Heart right ventricle (tissue), 16 donors: ENCODE results near the gene MYO18B. TPM values are rescaled to one million over a fixed set of nuclear protein-coding genes. Genes with fewer than 3 reads are reported as not detected.
A peak's percentile ranks its signal among the peaks of the same experiment; 100 is the strongest.

Experiments used
- ATAC-seq, 8 donors: fragments of 200-7000 bp; cut with Tn5 transposase; one replicate each; pipeline ENCODE4 v1.9.1; 2020; ENCODE audit warnings: mild to moderate bottlenecking in 8 of 8, moderate library complexity in 8 of 8, moderate number of reproducible peaks in 1 of 8
- DNase-seq, 2 donors: peaks; one replicate each; pipeline ENCODE4 v3.0.0-alpha.2; 2020
- H3K27ac ChIP-seq, 10 donors: fragments of 200-600 bp; sonication (generic) in 2 of 10; one replicate each; pipeline versions ENCODE4 v1.5.0 to v1.8.0; 2020 to 2022; ENCODE audit warnings: mild to moderate bottlenecking in 3 of 10
- H3K27me3 ChIP-seq, 7 donors: fragments of 200-600 bp; one replicate each; pipeline ENCODE4 v1.8.0; 2021 to 2022; ENCODE audit warnings: mild to moderate bottlenecking in 2 of 7
- H3K36me3 ChIP-seq, 9 donors: fragments of 200-600 bp; sonication (generic) in 1 of 9; one replicate each; pipeline versions ENCODE4 v1.5.0 to v1.8.0; 2020 to 2022; ENCODE audit warnings: mild to moderate bottlenecking in 2 of 9
- H3K4me1 ChIP-seq, 9 donors: fragments of 200-600 bp; sonication (generic) in 1 of 9; one replicate each; pipeline versions ENCODE4 v1.5.0 to v1.8.0; 2020 to 2022; ENCODE audit warnings: mild to moderate bottlenecking in 4 of 9
- H3K4me3 ChIP-seq, 10 donors: fragments of 200-600 bp; sonication (generic) in 2 of 10; one replicate each; pipeline versions ENCODE4 v1.5.0 to v1.8.0; 2020 to 2022; ENCODE audit warnings: mild to moderate bottlenecking in 7 of 10, moderate library complexity in 2 of 10
- H3K9me3 ChIP-seq, 11 donors: fragments of 200-600 bp in 10 of 11; sonication (generic) in 2 of 11; one replicate each; pipeline versions ENCODE4 v1.5.0 to v1.8.0; 2013 to 2022; ENCODE audit warnings: mild to moderate bottlenecking in 2 of 11, control low read depth in 1 of 11, moderate library complexity in 1 of 11
- CTCF ChIP-seq, 9 donors: fragments of 200-600 bp; sonication (generic) in 2 of 9; IDR thresholded peaks; one replicate each; pipeline versions ENCODE4 v1.5.0 to v1.8.0; 2021 to 2022; ENCODE audit warnings: antibody characterized with exemption in 9 of 9, mild to moderate bottlenecking in 5 of 9, moderate library complexity in 1 of 9
- WGBS, 2 donors: extraction: QIAGEN DNeasy Blood & Tissue Kit; methylation state at CpG; one replicate each; pipeline ENCODE4 v1.1.7; 2013; ENCODE audit warnings: inconsistent platforms in 1 of 2; 5-methylcytosine and 5-hydroxymethylcytosine counted together
- intact Hi-C, 10 donors: fragments of 100-400 bp; cut with DNase I; formaldehyde crosslinking; loops; one replicate each; pipeline versions ENCODE4 v1.11.1 to v1.14.2; 2022
- polyA plus RNA-seq, 2 donors: library from polyadenylated mRNA; stranded (reverse); fragments of 200-250 nt; gene quantifications; one replicate each; pipeline ENCODE4 v1.2.3, GENCODE V29; 2013
- total RNA-seq, 10 donors: library from RNA; stranded (reverse); fragmentation: NEBNext Ultra II Directional in 3 of 10; extraction: Animal tissue kit (Norgen Biotek cat#: 25700) in 3 of 10; gene quantifications; one replicate each; pipeline versions ENCODE4 v1.2.1 to v1.2.4, GENCODE V29; 2021 to 2023
- donor health status: Arrhythmogenic right ventricular cardiomyopathy.
- donor health status: ischemic (EF 13 %, LVEDD 7.1; RV severe dilation, severe dysfunction).
- donor health status: healthy with polysubstance abuse.
- donor health status: DM: no; HTN: yes; CAD: no.
- donor health status: DM: no; HTN: no; CAD: no.
- donor health status: ischemic (EF 25% LVEDD 6.9; RV normal size, moderate dysfunction).
- donor health status: ischemic (EF 25% LVEDD 5.7; RV mildly dilated, moderate dysfunction).
- donor health status: healthy.
- donor health status: DM: yes; HTN: yes; CAD: no.
- donor health status: Ischemic cardiomyopathy.
- donor health status: ischemic (EF 35%, LVEDD 5.7; RV mildly dilated, moderate dysfunction).
- donor health status: nonischemic (EF 11% LVEDD 7.7; RV severe dilation, severe dysfunction).
- donor health status: DM: yes; HTN: yes; CAD: no.
- donor health status: PGD.
- donor health status: ischemic (EF 29% LVEDD 5.4; RV normal size, mild dysfunction).
- donor health status: nonischemic (EF 23%, LVEDD 6.1; RV moderate dilation, normal function).

The MYO18B gene
- total and polyA plus RNA-seq, 12 donors, result 111 to 407 (median 210) TPM

GRCh38 chr22:25775531-25775930, 33.5 kb downstream of the MYO18B start:
- intact Hi-C loops, result loop anchor here in 7 of 10 donors (10.0 kb wide), 6 partner anchors 51 to 559 kb away; no protein-coding TSS in a partner anchor
- no peak for DNase-seq

GRCh38 chr22:25777411-25777810, 35.4 kb downstream of the MYO18B start:
- Histone ChIP-seq H3K27me3 (peaks cover 0 to 5% (median 0%) of the 10 kb centered on the region in 7 donors), H3K4me1 (peaks cover 0 to 3% (median 0%) of the 10 kb centered on the region in 9 donors), H3K36me3 (peaks cover 0 to 82% (median 3%) of the 10 kb centered on the region in 9 donors), H3K9me3 (no peaks in the 10 kb centered on the region), H3K4me3 (no peak overlapping the region), H3K27ac (no peak overlapping the region)
- peak in 2 of 8 donors; percentile 7 to 11 for ATAC-seq
- 83 to 92% methylated on average over 9 of the region's 9 CpGs for WGBS, 2 donors
- intact Hi-C loops, result loop anchor here in 7 of 10 donors (10.0 kb wide), 6 partner anchors 53 to 557 kb away; no protein-coding TSS in a partner anchor
- no peak for TF ChIP-seq CTCF (IDR thresholded peaks at IDR 0.05)
- DNase-seq, result no peak

More at GRCh38 chr22:25775531-25775930, 33.5 kb downstream of the MYO18B start:
- Histone ChIP-seq H3K36me3 (peaks cover 0 to 79% (median 0%) of the 10 kb centered on the region in 9 donors), H3K27me3 (peaks cover 0 to 5% (median 0%) of the 10 kb centered on the region in 7 donors), H3K9me3 (no peaks in the 10 kb centered on the region), H3K27ac (no peak overlapping the region), H3K4me1 (peaks cover 0 to 3% (median 0%) of the 10 kb centered on the region in 9 donors), H3K4me3 (no peak overlapping the region)
- no peak for TF ChIP-seq CTCF (IDR thresholded peaks at IDR 0.05)
- peak in 1 of 8 donors; percentile 2 for ATAC-seq
- 42 to 43% methylated on average over 8 of the region's 8 CpGs for WGBS, 2 donors

GRCh38 chr22:25777870-25778269, 35.9 kb downstream of the MYO18B start:
- Histone ChIP-seq H3K4me3 (no peak overlapping the region), H3K27me3 (peaks cover 0 to 5% (median 0%) of the 10 kb centered on the region in 7 donors), H3K4me1 (peaks cover 0 to under 1% (median 0%) of the 10 kb centered on the region in 9 donors), H3K36me3 (peaks cover 0 to 80% (median 5%) of the 10 kb centered on the region in 9 donors), H3K9me3 (no peaks in the 10 kb centered on the region), H3K27ac (no peak overlapping the region)
- peak in 6 of 9 donors; percentile 25 to 43 (median 30) for TF ChIP-seq CTCF (IDR thresholded peaks at IDR 0.05)
- peak in 2 of 8 donors; percentile 5 to 15 for ATAC-seq
- DNase-seq, result no peak
- WGBS, 2 donors, result 29% methylated on average over 8 of the region's 8 CpGs
- intact Hi-C loops, result loop anchor here in 7 of 10 donors (10.0 kb wide), 6 partner anchors 53 to 557 kb away; no protein-coding TSS in a partner anchor

GRCh38 chr22:25779426-25779825, 37.4 kb downstream of the MYO18B start:
- WGBS, 2 donors, result 74 to 91% methylated on average over 2 of the region's 2 CpGs
- intact Hi-C loops, result loop anchor here in 7 of 10 donors (10.0 kb wide), 6 partner anchors 55 to 555 kb away; no protein-coding TSS in a partner anchor
- H3K27ac ChIP-seq, result no peak overlapping the region
- DNase-seq, result no peak
- TF ChIP-seq CTCF (IDR thresholded peaks at IDR 0.05), result no peak
- ATAC-seq, result no peak
- peaks cover 0 to 80% (median 9%) of the 10 kb centered on the region in 9 donors for H3K36me3 ChIP-seq
- peaks cover 0 to 5% (median 0%) of the 10 kb centered on the region in 7 donors for H3K27me3 ChIP-seq
- H3K9me3 ChIP-seq, result no peaks in the 10 kb centered on the region
- no peak overlapping the region for H3K4me3 ChIP-seq
- H3K4me1 ChIP-seq, result no peaks in the 10 kb centered on the region
